BE2C (cell line): ENCODE results near the gene TSEN15. TPM values are rescaled to one million over a fixed set of nuclear protein-coding genes. Genes with fewer than 3 reads are reported as not detected.
A peak's percentile ranks its signal among the peaks of the same experiment; 100 is the strongest.

Experiments used
- DNase-seq: peaks from one replicate; pipeline ENCODE4 v3.0.0-alpha.2; 2020
- H3K27me3 ChIP-seq: fragments of 250-450 bp; sonication (Bioruptor Pico); 2 replicates; pipeline ENCODE4 v1.5.1; 2020; ENCODE audit warnings: mild to moderate bottlenecking
- H3K36me3 ChIP-seq: fragments of 250-450 bp; sonication (Bioruptor Pico); 2 replicates; pipeline ENCODE4 v1.5.1; 2020; ENCODE audit warnings: mild to moderate bottlenecking
- H3K4me1 ChIP-seq: fragments of 250-450 bp; sonication (Bioruptor Pico); 2 replicates; pipeline ENCODE4 v1.5.1; 2020
- H3K4me3 ChIP-seq: 2 replicates; pipeline ENCODE4 v1.5.1; 2011; ENCODE audit warnings: low read depth, low read length
- H3K9me3 ChIP-seq: fragments of 250-450 bp; sonication (Bioruptor Pico); 2 replicates; pipeline ENCODE4 v1.5.1; 2020
- CTCF ChIP-seq: IDR thresholded peaks from 2 replicates; pipeline ENCODE4 v1.5.1; 2012; ENCODE audit warnings: mild to moderate bottlenecking, low read depth, low read length
- polyA plus RNA-seq: library from polyadenylated mRNA; unstranded; fragments of >200 nt; gene quantifications from one replicate; pipeline ENCODE4 v1.2.1, GENCODE V29; 2012; ENCODE audit warnings: low read depth, missing spikeins; ENCODE audit not compliant: insufficient read length, insufficient read depth

Gene TSEN15
- 53.2 TPM for polyA plus RNA-seq

- no peaks in the 10 kb centered on the region for H3K27me3 ChIP-seq
- H3K36me3 ChIP-seq = no peaks in the 10 kb centered on the region
- peak; percentile 87 for DNase-seq
Observed at GRCh38 chr1:184051485-184052193, at the start of gene TSEN15. TSEN15 (plus strand) TSS chr1:184051730; CDS start chr1:184051756, 26 bp downstream.

GRCh38 chr1:184002071-184002470 is 49.5 kb upstream of the TSEN15 start:
- no peak for DNase-seq

More at GRCh38 chr1:184051485-184052193, at the start of gene TSEN15:
- Histone ChIP-seq H3K4me1 (peaks cover 3% of the 10 kb centered on the region; the same call in 1 of the 2 replicates), H3K4me3 (peak within 1 kb of the TSS; percentile 92), H3K9me3 (no peaks in the 10 kb centered on the region)
- no peak for TF ChIP-seq CTCF

GRCh38 chr1:184004935-184005334 is 46.6 kb upstream of the TSEN15 start:
- Histone ChIP-seq H3K27me3 (no peaks in the 10 kb centered on the region), H3K4me3 (no peak overlapping the region), H3K4me1 (no peaks in the 10 kb centered on the region), H3K36me3 (no peaks in the 10 kb centered on the region), H3K9me3 (no peaks in the 10 kb centered on the region)
- DNase-seq = no peak
- TF ChIP-seq CTCF = no peak

More at GRCh38 chr1:184002071-184002470, 49.5 kb upstream of the TSEN15 start:
- H3K36me3 ChIP-seq = no peaks in the 10 kb centered on the region
- no peak overlapping the region for H3K4me3 ChIP-seq
- H3K27me3 ChIP-seq = no peaks in the 10 kb centered on the region
- no peaks in the 10 kb centered on the region for H3K4me1 ChIP-seq
- no peak for TF ChIP-seq CTCF
- no peaks in the 10 kb centered on the region for H3K9me3 ChIP-seq

GRCh38 chr1:184005506-184005905 is 46.0 kb upstream of the TSEN15 start:
- no peaks in the 10 kb centered on the region for H3K9me3 ChIP-seq

GRCh38 chr1:184010788-184011187 is 40.7 kb upstream of the TSEN15 start:
- no peak for TF ChIP-seq CTCF
- Histone ChIP-seq H3K9me3 (no peaks in the 10 kb centered on the region), H3K36me3 (no peaks in the 10 kb centered on the region), H3K4me1 (no peaks in the 10 kb centered on the region), H3K27me3 (no peaks in the 10 kb centered on the region), H3K4me3 (no peak overlapping the region)
- no peak for DNase-seq

More at GRCh38 chr1:184005506-184005905, 46.0 kb upstream of the TSEN15 start:
- DNase-seq = no peak
- H3K4me1 ChIP-seq = no peaks in the 10 kb centered on the region
- no peak overlapping the region for H3K4me3 ChIP-seq
- H3K36me3 ChIP-seq = no peaks in the 10 kb centered on the region
- no peak for TF ChIP-seq CTCF
- H3K27me3 ChIP-seq = no peaks in the 10 kb centered on the region

- Histone ChIP-seq H3K4me1 (no peaks in the 10 kb centered on the region), H3K9me3 (no peaks in the 10 kb centered on the region), H3K4me3 (no peak overlapping the region), H3K36me3 (no peaks in the 10 kb centered on the region), H3K27me3 (no peaks in the 10 kb centered on the region)
- no peak for DNase-seq
- no peak for TF ChIP-seq CTCF
Observed at GRCh38 chr1:184012187-184012586, 39.3 kb upstream of the TSEN15 start.
